ENCODE data around the gene ANKRD7.

The ANKRD7 gene

DNA sequence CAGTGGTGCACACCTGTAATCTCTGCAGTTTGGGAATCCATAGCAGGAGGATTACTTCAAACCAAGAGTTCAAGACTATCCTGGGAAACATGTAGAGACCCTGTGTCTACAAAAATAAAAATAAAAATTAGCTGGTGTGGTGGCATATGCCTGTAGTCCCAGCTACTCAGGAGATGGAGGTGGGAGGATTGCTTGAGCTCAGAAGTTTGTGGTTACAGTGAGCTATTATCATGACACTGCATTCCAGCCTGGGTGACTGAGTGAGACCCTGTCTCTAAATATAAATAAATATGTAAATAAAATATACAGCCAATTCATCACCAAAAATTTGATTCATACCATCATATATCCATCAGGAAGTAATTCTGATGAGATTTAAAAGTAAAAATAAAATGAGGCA lies 60.9 kb downstream of the ANKRD7 start:
- TF ChIP-seq, protein P1, sequence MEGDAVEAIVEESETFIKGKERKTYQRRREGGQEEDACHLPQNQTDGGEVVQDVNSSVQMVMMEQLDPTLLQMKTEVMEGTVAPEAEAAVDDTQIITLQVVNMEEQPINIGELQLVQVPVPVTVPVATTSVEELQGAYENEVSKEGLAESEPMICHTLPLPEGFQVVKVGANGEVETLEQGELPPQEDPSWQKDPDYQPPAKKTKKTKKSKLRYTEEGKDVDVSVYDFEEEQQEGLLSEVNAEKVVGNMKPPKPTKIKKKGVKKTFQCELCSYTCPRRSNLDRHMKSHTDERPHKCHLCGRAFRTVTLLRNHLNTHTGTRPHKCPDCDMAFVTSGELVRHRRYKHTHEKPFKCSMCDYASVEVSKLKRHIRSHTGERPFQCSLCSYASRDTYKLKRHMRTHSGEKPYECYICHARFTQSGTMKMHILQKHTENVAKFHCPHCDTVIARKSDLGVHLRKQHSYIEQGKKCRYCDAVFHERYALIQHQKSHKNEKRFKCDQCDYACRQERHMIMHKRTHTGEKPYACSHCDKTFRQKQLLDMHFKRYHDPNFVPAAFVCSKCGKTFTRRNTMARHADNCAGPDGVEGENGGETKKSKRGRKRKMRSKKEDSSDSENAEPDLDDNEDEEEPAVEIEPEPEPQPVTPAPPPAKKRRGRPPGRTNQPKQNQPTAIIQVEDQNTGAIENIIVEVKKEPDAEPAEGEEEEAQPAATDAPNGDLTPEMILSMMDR (IDR thresholded peaks at IDR 0.05; ENCODE audit: control extremely low read depth, extremely low read depth, low read depth, missing control alignments) = no peak
- no peak for DNase-seq (ENCODE audit: extremely low spot score)
- ChIA-PET POLR2A (no interaction called here), CTCF (interaction anchor here (1.3 kb wide), 1 partner anchor 26 kb away, joined by 3 read pairs; no protein-coding TSS in a partner anchor)

DNA sequence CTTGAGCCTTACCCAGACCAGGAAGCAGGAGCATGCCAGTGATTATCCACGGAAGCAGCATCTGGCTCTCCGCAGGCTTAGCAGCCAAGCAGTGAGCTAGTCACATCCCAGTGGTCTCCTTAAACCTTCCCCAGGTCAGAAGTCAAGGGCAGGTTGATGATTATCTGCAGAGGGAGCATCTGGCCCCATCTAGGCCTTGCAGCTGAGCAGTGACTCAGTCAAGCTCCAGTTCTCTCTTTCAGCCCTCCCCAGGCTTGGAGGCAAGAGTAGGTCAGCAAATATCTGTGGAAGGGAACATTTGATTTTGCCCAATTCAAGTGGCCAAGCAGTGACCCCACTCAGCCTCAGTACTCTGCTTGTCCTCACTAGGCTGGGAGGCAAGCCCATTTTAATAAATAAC lies 61.6 kb downstream of the ANKRD7 start:
- DNase-seq (ENCODE audit: extremely low spot score) = no peak
- TF ChIP-seq, protein P1 (IDR thresholded peaks at IDR 0.05; ENCODE audit: control extremely low read depth, extremely low read depth, low read depth, missing control alignments) = no peak
- ChIA-PET POLR2A (no interaction called here), CTCF (interaction anchor here (1.3 kb wide), 1 partner anchor 27 kb away, joined by 3 read pairs; no protein-coding TSS in a partner anchor)

DNA sequence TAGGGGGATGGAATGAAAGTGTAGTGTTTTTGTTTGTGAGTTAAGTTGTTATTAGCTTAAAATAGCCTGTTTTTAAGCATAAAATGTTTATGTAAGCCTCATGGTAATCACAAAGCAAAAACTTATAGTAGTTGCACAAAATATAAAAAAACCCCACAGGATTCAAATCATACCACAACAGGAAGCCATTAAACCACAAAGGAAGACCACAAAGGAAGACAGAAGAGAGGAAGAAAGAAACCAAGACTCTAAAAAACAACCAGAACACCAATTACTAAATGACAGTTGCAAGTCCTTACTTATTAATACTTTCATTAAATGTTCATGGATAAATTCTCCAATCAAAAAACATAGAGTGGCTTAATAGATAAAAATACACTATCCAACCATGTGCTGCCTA lies 63.6 kb downstream of the ANKRD7 start:
- no peak for DNase-seq (ENCODE audit: extremely low spot score)
- TF ChIP-seq, protein P1 (IDR thresholded peaks at IDR 0.05; ENCODE audit: control extremely low read depth, extremely low read depth, low read depth, missing control alignments) = no peak
- CTCF ChIA-PET = no interaction called here

DNA sequence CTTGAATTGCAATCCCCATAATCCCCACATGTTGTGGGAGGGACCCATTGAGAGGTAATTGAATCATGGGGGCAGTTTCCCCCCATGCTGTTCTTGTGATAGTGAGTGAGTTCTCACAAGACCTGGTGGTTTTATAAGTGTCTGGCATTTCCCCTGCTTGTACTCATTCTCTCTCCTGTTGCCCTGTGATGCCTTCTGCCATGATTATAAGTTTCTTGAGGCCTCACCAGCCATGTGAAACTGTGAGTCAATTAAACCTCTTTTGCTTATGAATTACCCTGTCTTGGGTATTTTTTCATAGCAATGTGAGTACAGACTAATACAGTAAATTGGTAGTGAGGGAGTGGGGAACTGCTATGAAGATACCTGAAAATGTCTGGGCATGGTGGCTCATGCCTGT lies 65.0 kb downstream of the ANKRD7 start:
- TF ChIP-seq, protein P1 (IDR thresholded peaks at IDR 0.05; ENCODE audit: control extremely low read depth, extremely low read depth, low read depth, missing control alignments) = no peak
- CTCF ChIA-PET = no interaction called here
- POLR2A ChIA-PET = no interaction called here
- no peak for DNase-seq (ENCODE audit: extremely low spot score)

More for the DNA sequence above, 63.6 kb downstream of the ANKRD7 start:
- POLR2A ChIA-PET = no interaction called here
